Measurements from ENCODE around the gene ZNF174. TPM values are rescaled to one million over a fixed set of nuclear protein-coding genes. Genes with fewer than 3 reads are reported as not detected.

Gene ZNF174
- total RNA-seq, 1 experiment from 2014 or later = 13.7 TPM

DNA sequence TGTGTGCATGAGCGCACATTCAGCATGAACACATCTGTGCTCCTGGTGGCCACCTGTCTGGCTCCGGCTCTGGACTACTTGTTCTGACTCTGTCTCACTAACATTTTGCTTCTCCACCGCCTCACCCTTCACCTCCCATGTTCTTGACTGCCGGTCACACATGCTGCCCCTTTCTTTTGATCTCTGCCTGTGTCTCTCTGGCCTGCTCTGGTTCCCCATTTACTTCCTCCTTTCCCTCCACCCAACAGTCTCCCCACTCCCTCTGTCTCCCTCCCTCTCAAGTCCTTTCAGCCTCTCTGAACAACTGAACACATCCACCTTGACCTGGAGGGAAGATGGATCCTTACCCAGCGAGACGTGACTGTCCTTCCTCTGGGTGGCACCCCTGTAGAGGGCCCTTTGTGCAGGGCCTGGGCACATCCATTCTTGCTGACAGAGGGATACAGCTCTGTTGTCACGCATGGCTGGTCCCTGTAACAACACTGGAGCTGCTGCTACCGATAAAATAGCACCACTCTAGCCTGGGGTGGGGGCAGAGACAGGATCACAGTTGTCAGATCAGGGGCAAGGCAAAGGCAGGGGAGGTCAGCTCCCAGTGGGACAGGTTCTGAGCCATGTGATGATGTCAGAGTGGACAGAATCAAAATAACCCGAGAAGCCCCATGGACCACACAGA, 11.2 kb upstream of the ZNF174 start:
- CTCF ChIA-PET = no interaction called here
- H3K27me3 ChIP-seq (replicated peaks; ENCODE audit: insufficient read depth, low read depth, low read length, poor library complexity) = no peaks in the 10 kb centered on the region
- no TSS peak for BruUV-seq (replicated peaks)
- no peaks in the 10 kb centered on the region for H3K4me1 ChIP-seq (ENCODE audit: insufficient read depth, low read length, poor library complexity, severe bottlenecking)
- peaks cover 52% of the 10 kb centered on the region for H3K36me3 ChIP-seq (ENCODE audit: insufficient read depth, low read length, poor library complexity, severe bottlenecking)
- TF ChIP-seq, protein P1, sequence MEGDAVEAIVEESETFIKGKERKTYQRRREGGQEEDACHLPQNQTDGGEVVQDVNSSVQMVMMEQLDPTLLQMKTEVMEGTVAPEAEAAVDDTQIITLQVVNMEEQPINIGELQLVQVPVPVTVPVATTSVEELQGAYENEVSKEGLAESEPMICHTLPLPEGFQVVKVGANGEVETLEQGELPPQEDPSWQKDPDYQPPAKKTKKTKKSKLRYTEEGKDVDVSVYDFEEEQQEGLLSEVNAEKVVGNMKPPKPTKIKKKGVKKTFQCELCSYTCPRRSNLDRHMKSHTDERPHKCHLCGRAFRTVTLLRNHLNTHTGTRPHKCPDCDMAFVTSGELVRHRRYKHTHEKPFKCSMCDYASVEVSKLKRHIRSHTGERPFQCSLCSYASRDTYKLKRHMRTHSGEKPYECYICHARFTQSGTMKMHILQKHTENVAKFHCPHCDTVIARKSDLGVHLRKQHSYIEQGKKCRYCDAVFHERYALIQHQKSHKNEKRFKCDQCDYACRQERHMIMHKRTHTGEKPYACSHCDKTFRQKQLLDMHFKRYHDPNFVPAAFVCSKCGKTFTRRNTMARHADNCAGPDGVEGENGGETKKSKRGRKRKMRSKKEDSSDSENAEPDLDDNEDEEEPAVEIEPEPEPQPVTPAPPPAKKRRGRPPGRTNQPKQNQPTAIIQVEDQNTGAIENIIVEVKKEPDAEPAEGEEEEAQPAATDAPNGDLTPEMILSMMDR (conservative IDR thresholded peaks at IDR 0.05; ENCODE audit: low read depth, low read length) = no peak
- TF ChIP-seq EZH2 (IDR thresholded peaks at IDR 0.05; ENCODE audit: borderline replicate concordance, low read depth, low read length, poor library complexity, severe bottlenecking) = no peak
- no peak for DNase-seq (ENCODE audit: low spot score)
- intact Hi-C loops (cut with micrococcal nuclease; ENCODE audit: unreplicated experiment) = no loop called here
- POLR2A ChIA-PET (ENCODE audit: low non-redundant PET) = no interaction called here
- peaks cover 45% of the 10 kb centered on the region for H3K9me3 ChIP-seq (ENCODE audit: low read depth, low read length, poor library complexity, severe bottlenecking)
- no peak overlapping the region for H3K4me3 ChIP-seq (ENCODE audit: low read depth, low read length, poor library complexity, severe bottlenecking)
- no peak overlapping the region for H3K27ac ChIP-seq (ENCODE audit: low read depth, low read length, poor library complexity, severe bottlenecking)

DNA sequence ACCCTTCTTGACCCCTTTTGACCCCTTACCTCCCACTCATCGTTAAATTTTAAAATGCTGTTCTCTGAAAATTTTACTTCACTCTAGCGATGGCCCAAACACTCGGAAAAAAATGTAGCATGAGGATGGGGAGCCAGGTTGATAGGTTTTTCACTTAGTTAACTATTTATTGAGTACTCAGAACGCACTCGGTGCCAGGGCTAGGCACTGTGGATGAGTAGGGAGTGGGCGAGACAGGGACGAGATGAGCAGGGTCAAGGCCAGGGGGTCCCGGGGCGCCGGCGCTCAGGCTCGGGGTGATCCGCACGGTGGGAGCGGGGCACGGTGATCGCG, 603 bp upstream of the ZNF174 start:
- H3K27ac ChIP-seq (ENCODE audit: low read depth, low read length, poor library complexity, severe bottlenecking) = peak overlapping the region; percentile 76
- peak overlapping the region; percentile 75 for H3K4me3 ChIP-seq (ENCODE audit: low read depth, low read length, poor library complexity, severe bottlenecking)
- BruUV-seq (replicated peaks) = TSS peak; percentile 62
- H3K27me3 ChIP-seq (replicated peaks; ENCODE audit: insufficient read depth, low read depth, low read length, poor library complexity) = no peaks in the 10 kb centered on the region
- CTCF ChIA-PET = no interaction called here
- H3K9me3 ChIP-seq (ENCODE audit: low read depth, low read length, poor library complexity, severe bottlenecking) = peaks cover 35% of the 10 kb centered on the region
- intact Hi-C loops (cut with micrococcal nuclease; ENCODE audit: unreplicated experiment) = no loop called here
- H3K36me3 ChIP-seq (ENCODE audit: insufficient read depth, low read length, poor library complexity, severe bottlenecking) = peaks cover 45% of the 10 kb centered on the region
- no peak for DNase-seq (ENCODE audit: low spot score)
- no peak for TF ChIP-seq EZH2 (IDR thresholded peaks at IDR 0.05; ENCODE audit: borderline replicate concordance, low read depth, low read length, poor library complexity, severe bottlenecking)
- TF ChIP-seq, protein P1 (conservative IDR thresholded peaks at IDR 0.05; ENCODE audit: low read depth, low read length) = no peak
- POLR2A ChIA-PET (ENCODE audit: low non-redundant PET) = interaction anchor here (0.6 kb wide), 1 partner anchor 250 kb away, joined by 3 read pairs; no protein-coding TSS in a partner anchor
- H3K4me1 ChIP-seq (ENCODE audit: insufficient read depth, low read length, poor library complexity, severe bottlenecking) = no peaks in the 10 kb centered on the region

- intact Hi-C loops (cut with micrococcal nuclease; ENCODE audit: unreplicated experiment) = no loop called here
- TF ChIP-seq, protein P1 (conservative IDR thresholded peaks at IDR 0.05; ENCODE audit: low read depth, low read length) = no peak
- no peak for TF ChIP-seq EZH2 (IDR thresholded peaks at IDR 0.05; ENCODE audit: borderline replicate concordance, low read depth, low read length, poor library complexity, severe bottlenecking)
- H3K27ac ChIP-seq (ENCODE audit: low read depth, low read length, poor library complexity, severe bottlenecking) = peak overlapping the region; percentile 76
- CTCF ChIA-PET = no interaction called here
- DNase-seq (ENCODE audit: low spot score) = peak; percentile 34
- peak overlapping the region; percentile 75 for H3K4me3 ChIP-seq (ENCODE audit: low read depth, low read length, poor library complexity, severe bottlenecking)
- POLR2A ChIA-PET (ENCODE audit: low non-redundant PET) = no interaction called here
- no peaks in the 10 kb centered on the region for H3K4me1 ChIP-seq (ENCODE audit: insufficient read depth, low read length, poor library complexity, severe bottlenecking)
- H3K36me3 ChIP-seq (ENCODE audit: insufficient read depth, low read length, poor library complexity, severe bottlenecking) = peaks cover 39% of the 10 kb centered on the region
- no peaks in the 10 kb centered on the region for H3K27me3 ChIP-seq (replicated peaks; ENCODE audit: insufficient read depth, low read depth, low read length, poor library complexity)
- no TSS peak for BruUV-seq (replicated peaks)
- peaks cover 50% of the 10 kb centered on the region for H3K9me3 ChIP-seq (ENCODE audit: low read depth, low read length, poor library complexity, severe bottlenecking)
These were observed 843 bp downstream of the ZNF174 start for GRCh38 chr16:3401719-3402397.

Data from A673 (cell line).